GM12874 (cell line): ENCODE data around the gene ZBTB16.

Experiments used
- TF ChIP-seq, protein P1 (sequence below): IDR thresholded peaks from 2 replicates; pipeline ENCODE4 v1.5.1; 2011; ENCODE audit warnings: low read depth, mild to moderate bottlenecking, control low read depth, low read length, moderate library complexity; ENCODE audit not compliant: insufficient read depth

The ZBTB16 gene

DNA sequence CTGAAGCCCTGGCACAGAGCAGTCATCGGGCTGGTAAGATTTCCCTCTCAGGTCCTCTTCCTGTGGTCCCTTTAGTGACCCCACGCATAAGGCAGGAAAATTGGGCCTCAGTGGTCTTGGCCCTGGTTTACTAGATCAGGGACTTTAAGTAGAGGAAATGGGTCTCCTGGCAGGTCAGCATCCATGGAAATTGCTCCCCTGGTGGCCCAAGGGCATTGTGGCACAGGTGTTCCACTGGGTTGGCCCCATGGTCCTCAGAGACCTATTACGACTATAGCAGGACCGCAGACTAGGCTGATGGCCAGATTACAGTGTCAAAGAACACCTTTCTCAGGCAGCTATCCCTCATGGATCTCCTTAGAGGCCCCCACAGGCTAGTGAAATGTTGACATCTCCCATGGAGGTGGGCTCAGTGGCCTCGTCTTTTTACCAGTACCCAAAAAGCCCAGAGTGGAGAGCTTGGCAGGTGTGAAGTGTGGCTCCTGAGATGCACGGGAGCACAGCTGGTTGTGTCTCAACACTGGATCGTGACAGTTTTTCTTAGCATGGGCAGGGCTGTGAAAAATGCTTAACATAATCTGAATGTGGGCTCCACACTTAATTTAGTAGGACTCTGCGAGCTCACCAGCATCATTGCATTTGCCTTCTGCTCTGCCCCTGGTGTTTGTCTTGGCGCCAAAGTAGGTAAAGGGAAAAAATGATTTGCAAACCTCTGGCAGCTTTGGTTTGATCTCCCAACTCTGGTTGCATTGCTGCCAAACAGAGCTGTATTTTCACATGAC, 74.2 kb downstream of the ZBTB16 start:
- TF ChIP-seq, protein P1, sequence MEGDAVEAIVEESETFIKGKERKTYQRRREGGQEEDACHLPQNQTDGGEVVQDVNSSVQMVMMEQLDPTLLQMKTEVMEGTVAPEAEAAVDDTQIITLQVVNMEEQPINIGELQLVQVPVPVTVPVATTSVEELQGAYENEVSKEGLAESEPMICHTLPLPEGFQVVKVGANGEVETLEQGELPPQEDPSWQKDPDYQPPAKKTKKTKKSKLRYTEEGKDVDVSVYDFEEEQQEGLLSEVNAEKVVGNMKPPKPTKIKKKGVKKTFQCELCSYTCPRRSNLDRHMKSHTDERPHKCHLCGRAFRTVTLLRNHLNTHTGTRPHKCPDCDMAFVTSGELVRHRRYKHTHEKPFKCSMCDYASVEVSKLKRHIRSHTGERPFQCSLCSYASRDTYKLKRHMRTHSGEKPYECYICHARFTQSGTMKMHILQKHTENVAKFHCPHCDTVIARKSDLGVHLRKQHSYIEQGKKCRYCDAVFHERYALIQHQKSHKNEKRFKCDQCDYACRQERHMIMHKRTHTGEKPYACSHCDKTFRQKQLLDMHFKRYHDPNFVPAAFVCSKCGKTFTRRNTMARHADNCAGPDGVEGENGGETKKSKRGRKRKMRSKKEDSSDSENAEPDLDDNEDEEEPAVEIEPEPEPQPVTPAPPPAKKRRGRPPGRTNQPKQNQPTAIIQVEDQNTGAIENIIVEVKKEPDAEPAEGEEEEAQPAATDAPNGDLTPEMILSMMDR: no peak

DNA sequence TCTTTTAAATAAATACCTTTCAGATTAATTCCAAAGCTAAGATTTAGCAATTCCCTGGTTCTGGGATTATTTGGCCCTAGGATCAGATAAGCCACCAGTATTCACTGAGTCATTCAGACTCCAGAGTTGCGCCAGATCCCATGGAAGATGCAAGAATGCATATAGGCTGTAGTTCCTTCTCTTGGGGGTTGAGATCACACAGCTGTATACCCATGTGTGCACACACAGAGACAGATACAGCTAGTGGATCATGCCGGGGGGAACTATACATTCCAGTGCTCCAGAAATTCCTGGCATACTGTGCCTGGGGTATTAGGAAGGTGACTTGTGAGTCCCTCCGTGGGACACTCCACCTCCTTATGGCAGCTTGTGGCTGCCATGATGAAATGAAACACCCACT, 75.4 kb downstream of the ZBTB16 start:
- TF ChIP-seq, protein P1: no peak

DNA sequence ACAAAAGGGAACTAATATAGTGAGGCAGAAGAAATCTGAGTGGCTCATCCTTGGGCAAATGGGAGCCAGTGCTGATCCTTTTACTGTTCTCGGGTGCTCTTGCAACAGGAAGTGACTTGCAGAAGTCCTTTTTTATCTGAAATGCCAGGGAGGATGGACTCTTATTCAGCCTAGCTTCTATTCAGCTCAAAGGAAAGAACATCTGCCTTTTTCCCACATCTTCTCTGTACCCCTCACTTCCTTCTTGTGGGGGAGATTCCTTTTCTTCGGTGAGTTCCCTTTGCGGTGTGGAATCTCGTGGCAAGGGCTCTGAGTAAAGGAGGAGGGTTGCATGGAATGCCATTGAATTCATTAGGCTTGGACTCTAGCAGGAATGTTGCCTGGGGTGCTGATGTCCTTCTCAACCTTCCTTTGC, 76.2 kb downstream of the ZBTB16 start:
- TF ChIP-seq, protein P1: no peak

GRCh38 chr11:114136686-114137640, 77.5 kb downstream of the ZBTB16 start:
- TF ChIP-seq, protein P1: no peak

- TF ChIP-seq, protein P1: no peak
Observed at GRCh38 chr11:114137838-114138237, 78.3 kb downstream of the ZBTB16 start.

- TF ChIP-seq, protein P1: no peak
Observed at GRCh38 chr11:114138411-114138810, 78.9 kb downstream of the ZBTB16 start.

GRCh38 chr11:114140826-114141225, 81.3 kb downstream of the ZBTB16 start:
- TF ChIP-seq, protein P1: no peak
